Stimulated activated CD8-positive, alpha-beta memory T cell treated with anti-CD3 and anti-CD28 coated beads, Interleukin-4, amount 100 ng/mL, for 4 hours (primary cell): ENCODE measurements around the gene FOXD1.
"Not testable (repeated sequence)": the region's sequence is repeated elsewhere in the genome, so short reads cannot be mapped to it uniquely, and the experiment has no call there.

ENCODE experiments used
- DNase-seq, 2 donors: peaks; one replicate each; pipeline ENCODE4 v3.0.0-alpha.2; 2020; ENCODE audit warnings: low read depth in 2 of 2, low spot score in 1 of 2

The FOXD1 gene

GRCh38 chr5:73464016-73464745, 15.6 kb upstream of the FOXD1 start:
- no peak for DNase-seq

- no peak for DNase-seq
Measured at GRCh38 chr5:73460133-73460532, 11.6 kb upstream of the FOXD1 start.

- no peak for DNase-seq
Measured at GRCh38 chr5:73459366-73459765, 10.8 kb upstream of the FOXD1 start.

GRCh38 chr5:73456462-73456861, 7.9 kb upstream of the FOXD1 start:
- not testable (repeated sequence) for DNase-seq

GRCh38 chr5:73454379-73455036, 5.9 kb upstream of the FOXD1 start:
- DNase-seq = no peak

GRCh38 chr5:73452215-73452614, 3.6 kb upstream of the FOXD1 start:
- DNase-seq = no peak

GRCh38 chr5:73451224-73452130, 2.9 kb upstream of the FOXD1 start:
- DNase-seq = peak in 1 of 2 donors; percentile 18

GRCh38 chr5:73450672-73451223, 2.2 kb upstream of the FOXD1 start:
- no peak for DNase-seq

GRCh38 chr5:73450137-73450536, 1.6 kb upstream of the FOXD1 start:
- DNase-seq = no peak

- DNase-seq = no peak
Measured at GRCh38 chr5:73447530-73448462, 781 bp downstream of the FOXD1 start.

- DNase-seq = no peak
Measured at GRCh38 chr5:73446631-73447529, 1.7 kb downstream of the FOXD1 start.

- DNase-seq = no peak
Measured at GRCh38 chr5:73445665-73446630, 2.6 kb downstream of the FOXD1 start.

- DNase-seq = no peak
Measured at GRCh38 chr5:73444499-73445438, 3.8 kb downstream of the FOXD1 start.

- DNase-seq = no peak
Measured at GRCh38 chr5:73443829-73444498, 4.6 kb downstream of the FOXD1 start.

GRCh38 chr5:73442996-73443627, 5.5 kb downstream of the FOXD1 start:
- no peak for DNase-seq

- no peak for DNase-seq
Measured at GRCh38 chr5:73442231-73442811, 6.3 kb downstream of the FOXD1 start.
